Stomach smooth muscle (tissue), 2 donors: Measurements from ENCODE around the gene PXK.
"Not testable (repeated sequence)": the region's sequence is repeated elsewhere in the genome, so short reads cannot be mapped to it uniquely, and the experiment has no call there.

ENCODE experiments used
- H3K27ac ChIP-seq: one replicate; pipeline ENCODE4 v1.7.0; 2013; ENCODE audit warnings: mild to moderate bottlenecking, low read length, inconsistent platforms
- H3K27me3 ChIP-seq, 2 donors: one replicate each; pipeline ENCODE4 v1.7.0; 2013; ENCODE audit warnings: low read length in 2 of 2; ENCODE audit not compliant: insufficient read depth in 2 of 2, control insufficient read depth in 1 of 2
- H3K36me3 ChIP-seq, 2 donors: one replicate each; pipeline ENCODE4 v1.7.0; 2013; ENCODE audit warnings: low read length in 2 of 2; ENCODE audit not compliant: control insufficient read depth in 2 of 2, insufficient read depth in 2 of 2
- H3K4me1 ChIP-seq: one replicate; pipeline ENCODE4 v1.7.0; 2013; ENCODE audit warnings: low read length; ENCODE audit not compliant: control insufficient read depth, insufficient read depth
- H3K4me3 ChIP-seq, 2 donors: one replicate each; pipeline ENCODE4 v1.7.0; 2013; ENCODE audit warnings: low read length in 2 of 2
- H3K9ac ChIP-seq, 2 donors: one replicate each; pipeline ENCODE4 v1.7.0; 2013; ENCODE audit warnings: low read length in 2 of 2, mild to moderate bottlenecking in 1 of 2
- H3K9me3 ChIP-seq, 2 donors: one replicate each; pipeline ENCODE4 v1.7.0; 2013; ENCODE audit warnings: low read length in 2 of 2; ENCODE audit not compliant: control insufficient read depth in 2 of 2
- donor health status: healthy.
- donor health status: Pancreatic carcinoma.

The PXK gene

GRCh38 chr3:58434511-58434910 is 101.8 kb downstream of the PXK start:
- no peaks in the 10 kb centered on the region for H3K9me3 ChIP-seq
- H3K4me1 ChIP-seq, result peaks cover 22% of the 10 kb centered on the region
- H3K4me3 ChIP-seq, result peak overlapping the region in 1 of 2 donors; percentile 93
- H3K36me3 ChIP-seq, result peaks cover 19 to 21% of the 10 kb centered on the region in 2 donors
- peak overlapping the region; percentile 66 for H3K27ac ChIP-seq
- H3K9ac ChIP-seq, result no peak overlapping the region
- H3K27me3 ChIP-seq, result no peaks in the 10 kb centered on the region

GRCh38 chr3:58434990-58435389 is 102.3 kb downstream of the PXK start:
- H3K4me1 ChIP-seq, result peaks cover 22% of the 10 kb centered on the region
- H3K36me3 ChIP-seq, result peaks cover 14 to 16% of the 10 kb centered on the region in 2 donors
- no peaks in the 10 kb centered on the region for H3K9me3 ChIP-seq
- no peak overlapping the region for H3K4me3 ChIP-seq
- no peaks in the 10 kb centered on the region for H3K27me3 ChIP-seq
- peak overlapping the region; percentile 24 for H3K27ac ChIP-seq
- H3K9ac ChIP-seq, result no peak overlapping the region

- not testable (repeated sequence) for H3K9ac ChIP-seq, H3K4me3 ChIP-seq, H3K9me3 ChIP-seq, H3K27me3 ChIP-seq, H3K36me3 ChIP-seq, H3K27ac ChIP-seq
- H3K4me1 ChIP-seq, result peaks cover 19% of the 10 kb centered on the region
Observed at GRCh38 chr3:58437276-58437675, 104.6 kb downstream of the PXK start.

GRCh38 chr3:58440996-58441355 is 108.3 kb downstream of the PXK start:
- not testable (repeated sequence) for H3K27ac ChIP-seq, H3K9ac ChIP-seq, H3K4me1 ChIP-seq, H3K27me3 ChIP-seq, H3K4me3 ChIP-seq, H3K9me3 ChIP-seq, H3K36me3 ChIP-seq

GRCh38 chr3:58441514-58442450 is 109.1 kb downstream of the PXK start:
- no peaks in the 10 kb centered on the region for H3K36me3 ChIP-seq
- H3K4me1 ChIP-seq, result no peaks in the 10 kb centered on the region
- no peak overlapping the region for H3K27ac ChIP-seq
- H3K9ac ChIP-seq, result no peak overlapping the region
- H3K9me3 ChIP-seq, result no peaks in the 10 kb centered on the region
- no peak overlapping the region for H3K4me3 ChIP-seq
- no peaks in the 10 kb centered on the region for H3K27me3 ChIP-seq

GRCh38 chr3:58452176-58452575 is 119.5 kb downstream of the PXK start:
- Histone ChIP-seq H3K27ac (no peak overlapping the region), H3K4me1 (no peaks in the 10 kb centered on the region), H3K9ac (no peak overlapping the region), H3K36me3 (no peaks in the 10 kb centered on the region), H3K27me3 (no peaks in the 10 kb centered on the region), H3K4me3 (no peak overlapping the region), H3K9me3 (peaks cover 0 to 12% of the 10 kb centered on the region in 2 donors)

GRCh38 chr3:58459160-58459559 is 126.5 kb downstream of the PXK start:
- Histone ChIP-seq H3K27ac (no peak overlapping the region), H3K9me3 (peaks cover 0 to 3% of the 10 kb centered on the region in 2 donors), H3K4me3 (no peak overlapping the region), H3K36me3 (no peaks in the 10 kb centered on the region), H3K4me1 (no peaks in the 10 kb centered on the region), H3K9ac (no peak overlapping the region), H3K27me3 (no peaks in the 10 kb centered on the region)

- Histone ChIP-seq H3K9me3 (no peaks in the 10 kb centered on the region), H3K4me1 (no peaks in the 10 kb centered on the region), H3K27me3 (no peaks in the 10 kb centered on the region), H3K27ac (no peak overlapping the region), H3K4me3 (no peak overlapping the region), H3K36me3 (no peaks in the 10 kb centered on the region), H3K9ac (no peak overlapping the region)
Observed at GRCh38 chr3:58462829-58463180, 130.1 kb downstream of the PXK start.

- H3K27me3 ChIP-seq, result no peaks in the 10 kb centered on the region
- H3K4me1 ChIP-seq, result no peaks in the 10 kb centered on the region
- H3K9me3 ChIP-seq, result no peaks in the 10 kb centered on the region
- H3K9ac ChIP-seq, result no peak overlapping the region
- H3K27ac ChIP-seq, result no peak overlapping the region
- H3K36me3 ChIP-seq, result no peaks in the 10 kb centered on the region
- H3K4me3 ChIP-seq, result peak overlapping the region in 1 of 2 donors; percentile 17
Observed at GRCh38 chr3:58463181-58463941, 130.7 kb downstream of the PXK start.

- no peak overlapping the region for H3K27ac ChIP-seq
- no peaks in the 10 kb centered on the region for H3K27me3 ChIP-seq
- H3K9ac ChIP-seq, result no peak overlapping the region
- no peaks in the 10 kb centered on the region for H3K4me1 ChIP-seq
- no peak overlapping the region for H3K4me3 ChIP-seq
- no peaks in the 10 kb centered on the region for H3K36me3 ChIP-seq
- H3K9me3 ChIP-seq, result no peaks in the 10 kb centered on the region
Observed at GRCh38 chr3:58463942-58464271, 131.2 kb downstream of the PXK start.

GRCh38 chr3:58464866-58465265 is 132.2 kb downstream of the PXK start:
- H3K27me3 ChIP-seq, result no peaks in the 10 kb centered on the region
- H3K4me3 ChIP-seq, result no peak overlapping the region
- no peaks in the 10 kb centered on the region for H3K9me3 ChIP-seq
- H3K9ac ChIP-seq, result no peak overlapping the region
- no peaks in the 10 kb centered on the region for H3K36me3 ChIP-seq
- H3K4me1 ChIP-seq, result no peaks in the 10 kb centered on the region
- H3K27ac ChIP-seq, result no peak overlapping the region
